Non-pigmented ciliary epithelial cell (primary cell): Measurements from ENCODE around the gene IRGQ.
"Not testable (repeated sequence)": the region's sequence is repeated elsewhere in the genome, so short reads cannot be mapped to it uniquely, and the experiment has no call there.

Source experiments
- DNase-seq: peaks from one replicate; pipeline ENCODE4 v3.0.0-alpha.2; 2010; ENCODE audit warnings: low read depth

The IRGQ gene

GRCh38 chr19:43623889-43624670, 28.1 kb upstream of the IRGQ start:
- no peak for DNase-seq

- no peak for DNase-seq
Measured at GRCh38 chr19:43622956-43623355, 27.0 kb upstream of the IRGQ start.

DNA sequence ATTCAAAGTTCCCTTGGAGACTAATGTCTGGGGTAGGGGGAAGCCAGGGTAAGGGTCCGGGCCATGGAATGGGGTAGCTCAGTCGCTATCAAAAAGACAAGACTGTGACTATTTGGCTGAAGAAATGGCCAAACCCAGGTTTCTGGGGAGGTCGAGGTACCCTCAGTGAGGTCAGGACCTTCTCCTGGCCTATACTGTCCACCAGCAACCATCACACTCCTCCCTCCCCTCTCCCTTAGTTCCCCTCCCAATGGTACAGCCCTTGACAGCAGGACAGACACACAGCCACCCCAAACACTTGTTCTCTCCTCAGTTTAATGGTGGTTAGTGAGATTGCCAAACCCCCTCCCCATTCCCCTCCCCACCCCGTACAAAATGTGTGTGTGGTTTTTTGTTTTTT, 26.1 kb upstream of the IRGQ start:
- no peak for DNase-seq

GRCh38 chr19:43620061-43621001, 24.4 kb upstream of the IRGQ start:
- no peak for DNase-seq

GRCh38 chr19:43619262-43620060, 23.5 kb upstream of the IRGQ start, which contains the start of gene ZNF428:
Gene ZNF428, minus strand, starts transcription at chr19:43619629. Its CDS starts 5,325 bp downstream, at chr19:43614304.
- peak; percentile 57 for DNase-seq

DNA sequence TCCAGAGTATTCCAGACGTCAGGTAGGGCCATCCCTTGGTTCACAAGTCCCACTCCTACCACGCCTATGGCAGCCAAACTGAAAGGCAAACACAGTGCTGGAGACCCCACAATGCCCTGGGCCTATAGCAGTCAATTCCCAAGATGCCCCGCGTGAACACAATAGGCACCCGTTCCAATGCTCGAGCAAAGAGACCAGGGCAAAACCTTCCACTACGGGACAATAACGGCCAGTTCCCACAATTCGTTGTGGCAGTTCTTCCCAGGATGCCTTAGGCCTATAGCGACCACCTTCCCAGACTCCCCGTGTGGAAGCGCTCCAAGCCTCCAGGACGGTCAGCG, 23.0 kb upstream of the IRGQ start:
- DNase-seq, result no peak

DNA sequence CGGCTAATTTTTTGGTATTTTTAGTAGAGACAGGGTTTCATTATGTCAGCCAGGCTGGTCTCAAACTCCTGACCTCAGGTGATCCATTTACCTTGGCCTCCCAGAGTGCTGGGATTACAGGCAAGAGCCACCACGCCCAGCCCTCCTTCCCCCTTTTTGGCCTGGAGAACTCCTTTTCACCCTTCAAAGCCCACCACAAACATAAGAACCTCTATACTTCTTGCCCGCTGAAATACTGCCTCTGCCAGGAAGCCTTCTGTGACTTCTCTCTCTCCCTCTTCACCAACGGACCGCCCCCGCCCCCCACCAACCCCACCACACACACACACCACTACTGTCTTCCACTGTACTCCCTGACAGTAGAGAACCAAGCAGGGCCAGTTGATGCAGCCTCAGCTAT, 21.0 kb upstream of the IRGQ start:
- DNase-seq, result no peak

- no peak for DNase-seq
Measured at GRCh38 chr19:43616306-43616705, 20.4 kb upstream of the IRGQ start.

- no peak for DNase-seq
Measured at GRCh38 chr19:43612374-43612773, 16.4 kb upstream of the IRGQ start.

GRCh38 chr19:43611788-43612187, 15.9 kb upstream of the IRGQ start, which contains the start of gene SRRM5:
Gene SRRM5, plus strand, starts transcription at chr19:43612088. Its CDS starts 34 bp downstream, at chr19:43612122.
- no peak for DNase-seq

DNA sequence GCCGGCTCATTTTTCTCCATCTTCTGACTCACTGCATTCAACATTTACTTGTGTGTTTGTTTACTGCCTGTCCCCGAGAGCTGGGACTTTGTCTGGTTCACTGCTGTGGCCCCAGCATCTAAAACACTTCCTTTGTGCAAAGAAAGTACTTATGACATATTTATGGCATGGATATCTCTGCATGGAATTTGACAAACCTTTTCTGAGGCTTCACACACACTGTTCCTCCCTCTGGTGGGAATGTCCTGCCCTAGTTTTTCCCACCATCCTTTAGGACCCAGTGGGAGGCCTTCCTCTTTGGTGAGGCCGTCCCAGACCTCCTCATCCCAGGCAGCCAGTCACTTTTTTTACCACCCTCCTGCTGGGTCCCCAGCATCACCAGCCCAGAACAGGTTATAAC, 14.6 kb upstream of the IRGQ start:
- peak; percentile 18 for DNase-seq

DNA sequence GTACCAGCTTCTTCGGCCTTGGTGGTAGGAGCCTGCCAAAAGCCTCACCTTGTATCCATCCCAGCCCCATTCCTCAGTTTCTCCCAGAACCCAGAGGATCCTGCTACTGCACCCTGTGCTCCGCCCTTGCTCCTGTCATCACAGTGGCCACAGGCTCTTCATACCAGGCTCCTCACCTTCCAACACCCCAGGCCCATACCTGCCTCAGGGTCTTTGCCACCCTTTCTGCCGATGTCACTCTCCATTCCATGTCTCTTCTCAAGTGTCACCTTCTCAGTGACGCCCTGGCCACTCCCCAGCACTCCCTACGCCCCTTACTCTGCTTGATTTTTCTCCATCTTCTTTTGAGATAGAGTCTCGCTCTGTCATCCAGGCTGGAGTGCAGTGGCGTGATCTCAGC, 13.9 kb upstream of the IRGQ start:
- DNase-seq, result no peak

- DNase-seq, result no peak
Measured at GRCh38 chr19:43607238-43608205, 11.6 kb upstream of the IRGQ start.

DNA sequence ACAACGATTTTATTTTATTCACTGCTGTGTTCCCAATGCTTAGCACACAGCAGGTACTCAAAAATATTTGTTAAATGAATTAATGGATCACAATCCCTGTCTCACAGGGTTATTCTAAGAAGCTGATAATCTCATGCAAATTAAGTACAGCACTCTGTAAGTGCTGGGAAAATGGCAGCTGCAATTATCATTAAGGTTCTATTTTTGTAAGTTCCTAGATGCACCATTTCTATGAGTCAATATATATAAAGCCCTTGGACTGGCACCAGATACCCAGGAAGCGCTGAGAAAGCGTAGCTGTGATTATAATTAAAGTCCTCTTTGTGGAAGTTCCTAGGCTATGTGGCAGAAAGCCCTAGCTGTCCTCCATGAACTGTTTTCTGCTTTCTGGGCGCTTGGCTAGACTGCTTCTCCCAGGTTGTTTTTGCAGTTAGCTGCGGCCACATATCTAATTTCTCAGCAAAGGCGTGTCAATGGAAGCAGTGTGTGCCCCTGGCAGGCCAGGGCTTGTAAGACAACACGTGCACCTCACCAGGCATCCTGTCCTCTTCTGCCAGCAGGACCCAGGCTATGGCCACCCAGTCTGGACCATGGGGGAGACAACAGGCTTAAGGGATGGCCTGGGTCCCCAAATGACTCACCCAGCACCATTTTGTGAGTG, 10.8 kb upstream of the IRGQ start:
- DNase-seq, result no peak

- no peak for DNase-seq
Measured at GRCh38 chr19:43605875-43606568, 10.1 kb upstream of the IRGQ start.

- DNase-seq, result not testable (repeated sequence)
Measured at GRCh38 chr19:43600326-43600725, 4.4 kb upstream of the IRGQ start.

GRCh38 chr19:43599635-43600295, 3.8 kb upstream of the IRGQ start:
- no peak for DNase-seq

- no peak for DNase-seq
Measured at GRCh38 chr19:43598445-43599240, 2.7 kb upstream of the IRGQ start.
